CD4-positive, alpha-beta T cell treated with Interleukin-6 for 4 hours (primary cell): ENCODE measurements around the gene COPG2.

Experiments used
- DNase-seq: peaks from one replicate; pipeline ENCODE4 v3.0.0-alpha.2; 2020; ENCODE audit warnings: mixed read lengths

Gene COPG2

GRCh38 chr7:130491841-130492522 is 176.6 kb downstream of the COPG2 start, which contains the start of gene MEST:
TSS of gene MEST (plus strand) at chr7:130492085. CDS start at chr7:130492314, 229 bp downstream.
- no peak for DNase-seq

- DNase-seq = peak; percentile 27
Measured at GRCh38 chr7:130490888-130491804, 177.4 kb downstream of the COPG2 start.

GRCh38 chr7:130490311-130490791 is 178.2 kb downstream of the COPG2 start:
- DNase-seq = no peak

GRCh38 chr7:130489140-130489983 is 179.2 kb downstream of the COPG2 start:
- no peak for DNase-seq

- DNase-seq = no peak
Measured at GRCh38 chr7:130488392-130489139, 180.0 kb downstream of the COPG2 start.

GRCh38 chr7:130486954-130487436 is 181.6 kb downstream of the COPG2 start:
- DNase-seq = no peak

GRCh38 chr7:130486114-130486953 is 182.2 kb downstream of the COPG2 start:
- DNase-seq = peak; percentile 72

GRCh38 chr7:130485734-130486113 is 182.8 kb downstream of the COPG2 start:
- DNase-seq = no peak

GRCh38 chr7:130483031-130483430 is 185.5 kb downstream of the COPG2 start:
- no peak for DNase-seq

- DNase-seq = no peak
Measured at GRCh38 chr7:130481898-130482297, 186.7 kb downstream of the COPG2 start.

GRCh38 chr7:130479716-130480400 is 188.7 kb downstream of the COPG2 start:
- DNase-seq = no peak

GRCh38 chr7:130478991-130479390 is 189.6 kb downstream of the COPG2 start:
- no peak for DNase-seq

- DNase-seq = no peak
Measured at GRCh38 chr7:130476297-130477150, 192.0 kb downstream of the COPG2 start.

- no peak for DNase-seq
Measured at GRCh38 chr7:130475776-130476175, 192.8 kb downstream of the COPG2 start.

GRCh38 chr7:130473876-130474275 is 194.7 kb downstream of the COPG2 start:
- DNase-seq = no peak

GRCh38 chr7:130473289-130473688 is 195.3 kb downstream of the COPG2 start:
- no peak for DNase-seq

GRCh38 chr7:130471974-130472373 is 196.6 kb downstream of the COPG2 start:
- no peak for DNase-seq

GRCh38 chr7:130468612-130469011 is 199.9 kb downstream of the COPG2 start:
- DNase-seq = no peak
